ENCODE data around the gene GLYATL1.
"Not testable (repeated sequence)": the region's sequence is repeated elsewhere in the genome, so short reads cannot be mapped to it uniquely, and the experiment has no call there.

The GLYATL1 gene

DNA sequence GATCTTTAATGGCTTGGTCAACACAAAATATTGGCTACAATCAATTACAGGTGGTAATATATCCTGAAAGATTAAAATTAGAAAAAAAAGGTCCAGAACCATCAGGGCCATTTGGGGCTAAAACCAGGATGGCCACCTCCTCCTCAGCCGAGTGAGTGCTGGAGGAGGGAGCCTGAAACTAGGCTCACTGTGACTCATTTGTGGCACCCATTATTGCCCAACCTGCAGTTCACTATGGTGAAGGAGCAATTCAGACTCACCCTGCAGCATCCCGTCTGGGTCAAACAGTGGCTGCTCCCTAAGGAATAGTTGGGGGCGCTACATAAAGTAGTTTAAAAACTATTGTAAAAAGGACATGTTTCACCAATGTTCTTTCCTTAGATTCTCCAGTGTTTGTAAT is 60.7 kb downstream of the GLYATL1 start:
- no peak for DNase-seq

GRCh38 chr11:59002006-59002405 is 62.7 kb downstream of the GLYATL1 start:
- not testable (repeated sequence) for DNase-seq

Data from NCI-H748 treated with DMSO at 0.1 percent for 48 hours (cell line).